ENCODE data around the gene HSPB6. TPM values are rescaled to one million over a fixed set of nuclear protein-coding genes. Genes with fewer than 3 reads are reported as not detected.
A peak's percentile ranks its signal among the peaks of the same experiment; 100 is the strongest.

Gene HSPB6
- total and polyA plus RNA-seq, 2 of the 8 experiments (the other 6 are each of a cell fraction or from before 2014, with no cell fraction given) = 0.91 TPM; not detected in 1

- TF ChIP-seq RXRA (IDR thresholded peaks at IDR 0.05; ENCODE audit: insufficient read depth, low read depth, low read length) (no peak), PHF8 (conservative IDR thresholded peaks at IDR 0.05; ENCODE audit: low read depth, low read length) (peak; percentile 37; the same call in 1 of the 2 replicates), GABPA (IDR thresholded peaks at IDR 0.05; ENCODE audit: borderline replicate concordance, insufficient read depth, low read length) (peak; percentile 82; the same call in 1 of the 2 replicates), SP1 (IDR thresholded peaks at IDR 0.05; ENCODE audit: low read depth, low read length) (peak; percentile 100), CHD2 (IDR thresholded peaks at IDR 0.05; ENCODE audit: low read length) (peak; percentile 96), MAFK (IDR thresholded peaks at IDR 0.05; ENCODE audit: low read depth, low read length) (no peak), NANOG (IDR thresholded peaks at IDR 0.05; ENCODE audit: insufficient read depth, low read depth, low read length, poor library complexity, severe bottlenecking) (peak; percentile 66), SP4 (IDR thresholded peaks at IDR 0.05; ENCODE audit: low read length) (peak; percentile 94; the same call in 1 of the 2 replicates), POU5F1 (IDR thresholded peaks at IDR 0.05; ENCODE audit: low read depth, low read length) (no peak), CREB1 (IDR thresholded peaks at IDR 0.05) (peak; percentile 72), BRCA1 (IDR thresholded peaks at IDR 0.05; ENCODE audit: low read depth, low read length) (peak; percentile 79), JUN (IDR thresholded peaks at IDR 0.05; ENCODE audit: low read depth, low read length) (no peak), SIN3A (conservative IDR thresholded peaks at IDR 0.05 in 1 of 2, IDR thresholded peaks at IDR 0.05 in 1 of 2; ENCODE audit: low read depth in 1 of 2, low read length in 2 of 2) (peak; percentile 48; a peak in 1 of 4 replicates), SP2 (IDR thresholded peaks at IDR 0.05; ENCODE audit: low read length) (peak; percentile 87), BACH1 (IDR thresholded peaks at IDR 0.05; ENCODE audit: low read length) (0 out of 2 replicates have a peak, but pooled peaks have one; percentile 8), E2F6 (IDR thresholded peaks at IDR 0.05) (no peak), GTF2F1 (IDR thresholded peaks at IDR 0.05; ENCODE audit: borderline replicate concordance, low read depth, low read length) (no peak), KDM4A (IDR thresholded peaks at IDR 0.05; ENCODE audit: low read depth, low read length, severe bottlenecking) (peak; percentile 48), BCL11A (IDR thresholded peaks at IDR 0.05; ENCODE audit: low read depth in 2 of 2, low read length in 2 of 2) (no peak), SAP30 (IDR thresholded peaks at IDR 0.05; ENCODE audit: insufficient read depth, insufficient replicate concordance, low read length) (peak; percentile 89), SIX5 (IDR thresholded peaks at IDR 0.05; ENCODE audit: low read depth, low read length) (peak; percentile 91), EP300 (IDR thresholded peaks at IDR 0.05; ENCODE audit: borderline replicate concordance in 1 of 2, low read depth in 2 of 2, low read length in 2 of 2) (no peak), NRF1 (IDR thresholded peaks at IDR 0.05; ENCODE audit: low read depth, low read length) (peak; percentile 75)
Observed at GRCh38 chr19:35748106-35749020, 8.5 kb downstream of the HSPB6 start, which contains the start of gene LIN37 (continued).

Measured in H1 (cell line).